Measurements from ENCODE around the gene CAPN2.
"Not testable (repeated sequence)": the region's sequence is repeated elsewhere in the genome, so short reads cannot be mapped to it uniquely, and the experiment has no call there.

Gene CAPN2

GRCh38 chr1:223739366-223740037 is 27.2 kb downstream of the CAPN2 start:
- DNase-seq: no peak

- DNase-seq: not testable (repeated sequence)
Observed at GRCh38 chr1:223740038-223740736, 27.8 kb downstream of the CAPN2 start.

- no peak for DNase-seq
Observed at GRCh38 chr1:223741861-223742260, 29.5 kb downstream of the CAPN2 start.

- DNase-seq: peak; percentile 63 to 77
Observed at GRCh38 chr1:223742856-223743517, 30.6 kb downstream of the CAPN2 start.

- DNase-seq: no peak
Observed at GRCh38 chr1:223745731-223746130, 33.4 kb downstream of the CAPN2 start.

- no peak for DNase-seq
Observed at GRCh38 chr1:223747838-223748335, 35.5 kb downstream of the CAPN2 start.

GRCh38 chr1:223748405-223748772 is 36.0 kb downstream of the CAPN2 start:
- DNase-seq: no peak

- DNase-seq: peak in 1 of 2 experiments; percentile 10
Observed at GRCh38 chr1:223748773-223749733, 36.7 kb downstream of the CAPN2 start.

- DNase-seq: no peak
Observed at GRCh38 chr1:223750730-223751570, 38.6 kb downstream of the CAPN2 start.

- no peak for DNase-seq
Observed at GRCh38 chr1:223751696-223752095, 39.4 kb downstream of the CAPN2 start.

- no peak for DNase-seq
Observed at GRCh38 chr1:223752721-223753515, 40.6 kb downstream of the CAPN2 start.

GRCh38 chr1:223754681-223755431 is 42.5 kb downstream of the CAPN2 start:
- no peak for DNase-seq

- no peak for DNase-seq
Observed at GRCh38 chr1:223755432-223755792, 43.1 kb downstream of the CAPN2 start.

- DNase-seq: no peak
Observed at GRCh38 chr1:223755992-223756775, 43.8 kb downstream of the CAPN2 start.

GRCh38 chr1:223756806-223757700 is 44.7 kb downstream of the CAPN2 start:
- DNase-seq: no peak

GRCh38 chr1:223758734-223759133 is 46.4 kb downstream of the CAPN2 start:
- DNase-seq: no peak

GRCh38 chr1:223759273-223759672 is 46.9 kb downstream of the CAPN2 start:
- DNase-seq: peak; percentile 43 to 55

GRCh38 chr1:223760833-223761232 is 48.5 kb downstream of the CAPN2 start:
- no peak for DNase-seq
